HL-60 (cell line): ENCODE measurements around the gene MTIF2.

Source experiments
- DNase-seq, 2 experiments: peaks; one replicate each; pipeline ENCODE4 v3.0.0-alpha.2; 2010 to 2020; ENCODE audit warnings: low read depth in 1 of 2, low spot score in 1 of 2
- H3K27ac ChIP-seq: fragments of 250-450 bp; sonication (Bioruptor Pico); replicated peaks from 2 replicates; pipeline ENCODE4 v1.5.1; 2020; ENCODE audit warnings: mild to moderate bottlenecking, moderate library complexity
- H3K27me3 ChIP-seq: fragments of 250-450 bp; sonication (Bioruptor Pico); 2 replicates; pipeline ENCODE4 v1.5.1; 2021; ENCODE audit warnings: mild to moderate bottlenecking, moderate library complexity; ENCODE audit not compliant: insufficient read depth, poor library complexity, severe bottlenecking
- H3K4me3 ChIP-seq: replicated peaks from 2 replicates; pipeline ENCODE4 v1.5.1; 2011; ENCODE audit warnings: mild to moderate bottlenecking, control low read depth, low read length; ENCODE audit not compliant: insufficient read depth
- CTCF ChIP-seq: IDR thresholded peaks from one replicate; pipeline ENCODE4 v1.5.1; 2011; ENCODE audit warnings: low read length, control low read depth, inconsistent platforms; ENCODE audit not compliant: insufficient read depth
- GABPA ChIP-seq: IDR thresholded peaks from 2 replicates; pipeline ENCODE4 v1.6.1; 2012; ENCODE audit warnings: low read depth
- POLR2AphosphoS5 ChIP-seq: IDR thresholded peaks from 2 replicates; pipeline ENCODE4 v1.6.1; 2012; ENCODE audit warnings: low read depth
- REST ChIP-seq: IDR thresholded peaks from 2 replicates; pipeline ENCODE4 v1.6.1; 2012; ENCODE audit warnings: low read depth; ENCODE audit not compliant: insufficient replicate concordance
- SPI1 ChIP-seq: IDR thresholded peaks from 2 replicates; pipeline ENCODE4 v1.6.1; 2012; ENCODE audit warnings: low read depth, mild to moderate bottlenecking, borderline replicate concordance

The MTIF2 gene

GRCh38 chr2:55309446-55309845, 40.4 kb upstream of the MTIF2 start:
- TF ChIP-seq CTCF = no peak
- TF ChIP-seq SPI1 = no peak
- no peak for TF ChIP-seq REST
- no peak for TF ChIP-seq POLR2AphosphoS5
- TF ChIP-seq GABPA = no peak
- no peak overlapping the region for H3K27ac ChIP-seq
- H3K27me3 ChIP-seq = no peaks in the 10 kb centered on the region
- no peak for DNase-seq
- no peak overlapping the region for H3K4me3 ChIP-seq

- DNase-seq = no peak
- H3K27ac ChIP-seq = no peak overlapping the region
- no peaks in the 10 kb centered on the region for H3K27me3 ChIP-seq
- H3K4me3 ChIP-seq = no peak overlapping the region
- TF ChIP-seq SPI1 (no peak), CTCF (no peak), GABPA (no peak), POLR2AphosphoS5 (no peak), REST (no peak)
These were observed 33.2 kb upstream of the MTIF2 start for GRCh38 chr2:55302241-55302640.

- TF ChIP-seq GABPA = no peak
- no peak for TF ChIP-seq REST
- TF ChIP-seq SPI1 = no peak
- no peak for TF ChIP-seq CTCF
- no peaks in the 10 kb centered on the region for H3K27me3 ChIP-seq
These were observed 32.2 kb upstream of the MTIF2 start for GRCh38 chr2:55301277-55301676.

More at GRCh38 chr2:55301277-55301676, 32.2 kb upstream of the MTIF2 start:
- H3K27ac ChIP-seq = no peak overlapping the region
- H3K4me3 ChIP-seq = no peak overlapping the region
- no peak for DNase-seq
